Peyer's patch (tissue), 4 donors: ENCODE data around the gene PRR3. TPM values are rescaled to one million over a fixed set of nuclear protein-coding genes. Genes with fewer than 3 reads are reported as not detected.

Experiments used
- DNase-seq, 3 donors: peaks; one replicate each; pipeline ENCODE4 v3.0.0-alpha.2; 2017 to 2019
- H3K27ac ChIP-seq, 4 donors: fragments of 200-600 bp; sonication (generic); one replicate each; pipeline ENCODE4 v1.5.1; 2016 to 2019
- H3K27me3 ChIP-seq, 2 donors: fragments of 200-600 bp; sonication (generic); one replicate each; pipeline ENCODE4 v1.5.1; 2019
- H3K36me3 ChIP-seq, 3 donors: fragments of 200-600 bp; sonication (generic); one replicate each; pipeline ENCODE4 v1.5.1; 2016 to 2019
- H3K4me1 ChIP-seq, 4 donors: fragments of 200-600 bp; sonication (generic); one replicate each; pipeline ENCODE4 v1.5.1; 2016 to 2019
- H3K4me3 ChIP-seq, 4 donors: fragments of 200-600 bp; sonication (generic); 1 replicate in 3 of 4; 2 replicates in 1 of 4; pipeline ENCODE4 v1.5.1; 2016 to 2019; ENCODE audit warnings: mild to moderate bottlenecking in 1 of 4
- H3K9me3 ChIP-seq, 4 donors: fragments of 200-600 bp; sonication (generic); one replicate each; pipeline ENCODE4 v1.5.1; 2016 to 2019; ENCODE audit warnings: mild to moderate bottlenecking in 1 of 4
- POLR2A ChIP-seq, 2 donors: fragments of 450-650 bp; IDR thresholded peaks; one replicate each; pipeline ENCODE4 v1.5.1; 2017; ENCODE audit warnings: antibody characterized with exemption in 2 of 2, mild to moderate bottlenecking in 2 of 2, moderate library complexity in 2 of 2
- total RNA-seq, 4 donors: library from RNA; depleted of rRNA; stranded (reverse); fragments of >200 nt; gene quantifications; one replicate each; pipeline ENCODE4 v1.1.0, GENCODE V29; 2016
- TF ChIP-seq, protein P1 (sequence below), 6 experiments: fragments of 450-650 bp in 4 of 6; fragments of 200-600 bp in 2 of 6; sonication (generic) in 1 of 6; IDR thresholded peaks; one replicate each; pipeline ENCODE4 v1.5.1; 2017 to 2019; ENCODE audit warnings: antibody characterized with exemption in 6 of 6, mild to moderate bottlenecking in 3 of 6, moderate library complexity in 1 of 6

PRR3 gene
- total RNA-seq = 1 to 10 TPM; 1.7 to 9.0 (median 4.8) TPM

DNA sequence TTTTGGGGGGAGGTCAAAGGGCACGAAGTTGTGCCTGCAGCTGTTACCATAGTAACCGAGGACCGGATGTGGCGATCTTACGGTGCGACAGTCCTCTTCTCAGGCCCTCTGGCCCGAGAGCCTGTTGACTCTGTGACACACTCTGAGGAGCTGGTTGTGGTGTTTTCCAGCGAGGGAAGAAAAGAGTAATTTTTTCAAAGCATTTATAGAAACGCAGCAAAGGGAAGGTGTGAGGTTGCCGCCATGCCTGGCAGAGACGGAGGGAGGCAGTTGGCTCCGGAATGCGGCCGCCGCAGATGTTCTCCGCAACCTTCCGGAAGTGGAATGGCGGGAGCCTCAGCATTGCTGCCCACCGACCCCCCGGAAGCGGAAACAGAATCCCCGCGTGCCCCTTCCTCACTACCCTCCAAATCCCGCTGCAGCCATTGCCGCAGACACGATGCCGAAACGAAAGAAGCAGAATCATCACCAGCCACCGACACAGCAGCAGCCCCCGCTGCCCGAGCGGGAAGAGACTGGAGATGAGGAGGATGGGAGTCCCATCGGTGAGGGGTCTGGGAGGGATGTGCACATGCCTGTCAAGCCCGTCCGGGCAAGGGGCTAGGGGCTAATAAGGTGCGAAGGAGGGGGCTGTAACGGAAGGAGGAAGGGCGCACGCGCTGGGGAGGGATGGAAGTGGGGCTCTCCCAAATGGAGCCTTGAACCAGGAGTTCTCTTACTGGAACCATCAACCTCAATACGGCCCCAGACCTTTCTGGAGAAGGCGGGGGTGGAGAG lies at the start of gene PRR3:
PRR3 (plus strand) TSS at position 390 of the 777 bp plus-strand sequence; CDS start at position 440, 50 bp downstream.
- peak; percentile 80 to 96 (median 94) for DNase-seq
- TF ChIP-seq POLR2A (IDR thresholded peaks at IDR 0.05) = peak; percentile 5 to 33
- TF ChIP-seq, protein P1, sequence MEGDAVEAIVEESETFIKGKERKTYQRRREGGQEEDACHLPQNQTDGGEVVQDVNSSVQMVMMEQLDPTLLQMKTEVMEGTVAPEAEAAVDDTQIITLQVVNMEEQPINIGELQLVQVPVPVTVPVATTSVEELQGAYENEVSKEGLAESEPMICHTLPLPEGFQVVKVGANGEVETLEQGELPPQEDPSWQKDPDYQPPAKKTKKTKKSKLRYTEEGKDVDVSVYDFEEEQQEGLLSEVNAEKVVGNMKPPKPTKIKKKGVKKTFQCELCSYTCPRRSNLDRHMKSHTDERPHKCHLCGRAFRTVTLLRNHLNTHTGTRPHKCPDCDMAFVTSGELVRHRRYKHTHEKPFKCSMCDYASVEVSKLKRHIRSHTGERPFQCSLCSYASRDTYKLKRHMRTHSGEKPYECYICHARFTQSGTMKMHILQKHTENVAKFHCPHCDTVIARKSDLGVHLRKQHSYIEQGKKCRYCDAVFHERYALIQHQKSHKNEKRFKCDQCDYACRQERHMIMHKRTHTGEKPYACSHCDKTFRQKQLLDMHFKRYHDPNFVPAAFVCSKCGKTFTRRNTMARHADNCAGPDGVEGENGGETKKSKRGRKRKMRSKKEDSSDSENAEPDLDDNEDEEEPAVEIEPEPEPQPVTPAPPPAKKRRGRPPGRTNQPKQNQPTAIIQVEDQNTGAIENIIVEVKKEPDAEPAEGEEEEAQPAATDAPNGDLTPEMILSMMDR (IDR thresholded peaks at IDR 0.05) = no peak
- no peaks in the 10 kb centered on the region for H3K9me3 ChIP-seq
- H3K4me3 ChIP-seq = peak within 1 kb of the TSS; percentile 80 to 96 (median 94)
- peak within 1 kb of the TSS; percentile 97 to 99 (median 98) for H3K27ac ChIP-seq
- H3K27me3 ChIP-seq = no peaks in the 10 kb centered on the region
- peaks cover 0 to 26% (median 0%) of the 10 kb centered on the region in 3 donors for H3K36me3 ChIP-seq
- H3K4me1 ChIP-seq = peaks cover 4 to 20% (median 8%) of the 10 kb centered on the region in 4 donors

GRCh38 chr6:30507849-30508827 lies 49.0 kb upstream of the PRR3 start:
- H3K27ac ChIP-seq = peak overlapping the region; percentile 3 to 85 (median 67)
- H3K4me1 ChIP-seq = peaks cover 0 to 24% (median 4%) of the 10 kb centered on the region in 4 donors
- no peaks in the 10 kb centered on the region for H3K36me3 ChIP-seq
- H3K9me3 ChIP-seq = no peaks in the 10 kb centered on the region
- TF ChIP-seq, protein P1 (IDR thresholded peaks at IDR 0.05) = no peak
- TF ChIP-seq POLR2A (IDR thresholded peaks at IDR 0.05) = no peak
- H3K4me3 ChIP-seq = no peak overlapping the region
- DNase-seq = no peak
- no peaks in the 10 kb centered on the region for H3K27me3 ChIP-seq

- peak overlapping the region; percentile 55 to 85 (median 67) for H3K27ac ChIP-seq
- peak overlapping the region in 1 of 4 donors; percentile 7 for H3K4me3 ChIP-seq
- H3K9me3 ChIP-seq = no peaks in the 10 kb centered on the region
- peak in 1 of 3 donors; percentile 52 for DNase-seq
- TF ChIP-seq POLR2A (IDR thresholded peaks at IDR 0.05) = no peak
- TF ChIP-seq, protein P1 (IDR thresholded peaks at IDR 0.05) = no peak
- no peaks in the 10 kb centered on the region for H3K27me3 ChIP-seq
- peaks cover 0 to 24% (median 4%) of the 10 kb centered on the region in 4 donors for H3K4me1 ChIP-seq
- no peaks in the 10 kb centered on the region for H3K36me3 ChIP-seq
These were observed 48.0 kb upstream of the PRR3 start for GRCh38 chr6:30508890-30509736.

DNA sequence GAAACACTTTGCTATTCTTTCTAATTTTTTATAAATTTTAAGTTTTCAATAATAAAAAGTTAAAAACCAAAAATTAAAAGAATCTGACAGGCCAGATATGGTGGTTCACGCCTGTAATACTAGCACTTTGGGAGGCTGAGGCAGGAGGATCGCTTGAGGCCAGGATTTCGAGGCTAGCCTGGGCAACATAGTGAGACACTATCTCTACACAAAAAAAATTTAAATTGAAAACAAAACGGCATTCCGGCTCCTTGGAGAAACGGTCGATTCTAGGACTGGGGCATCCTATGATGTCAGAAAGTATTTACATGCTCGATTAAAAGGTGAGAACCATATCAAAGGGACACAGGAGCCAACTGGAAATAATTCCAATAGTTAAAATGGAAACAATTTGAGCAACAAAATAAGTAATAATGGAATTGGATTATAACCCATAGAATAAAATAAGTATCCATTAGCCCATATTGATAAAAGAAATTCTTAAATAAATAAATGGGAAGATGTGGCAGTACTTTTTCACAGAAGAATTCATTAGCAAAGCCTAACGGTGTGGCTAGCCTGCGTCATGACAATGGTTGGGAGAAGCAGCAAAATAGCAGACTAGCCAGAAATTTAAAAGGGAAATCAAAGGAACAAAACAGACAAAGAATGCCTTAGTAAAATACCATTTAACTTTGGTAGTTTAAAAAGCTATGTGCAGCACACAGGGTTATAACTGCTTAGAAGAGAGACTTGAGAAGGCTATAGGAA lies 46.5 kb upstream of the PRR3 start:
- TF ChIP-seq, protein P1 (IDR thresholded peaks at IDR 0.05) = no peak
- TF ChIP-seq POLR2A (IDR thresholded peaks at IDR 0.05) = no peak
- Histone ChIP-seq H3K27me3 (no peaks in the 10 kb centered on the region), H3K27ac (peak overlapping the region in 3 of 4 donors; percentile 55 to 85 (median 67)), H3K36me3 (no peaks in the 10 kb centered on the region), H3K4me3 (no peak overlapping the region), H3K4me1 (peaks cover 0 to 24% (median 4%) of the 10 kb centered on the region in 4 donors), H3K9me3 (no peaks in the 10 kb centered on the region)
- no peak for DNase-seq
